Measurements from ENCODE around the gene CCIN. TPM values are rescaled to one million over a fixed set of nuclear protein-coding genes. Genes with fewer than 3 reads are reported as not detected.

CCIN gene
- total and polyA plus RNA-seq, 9 of the 15 experiments (the other 6 are each of a cell fraction or from before 2014, with no cell fraction given) = not detected

DNA sequence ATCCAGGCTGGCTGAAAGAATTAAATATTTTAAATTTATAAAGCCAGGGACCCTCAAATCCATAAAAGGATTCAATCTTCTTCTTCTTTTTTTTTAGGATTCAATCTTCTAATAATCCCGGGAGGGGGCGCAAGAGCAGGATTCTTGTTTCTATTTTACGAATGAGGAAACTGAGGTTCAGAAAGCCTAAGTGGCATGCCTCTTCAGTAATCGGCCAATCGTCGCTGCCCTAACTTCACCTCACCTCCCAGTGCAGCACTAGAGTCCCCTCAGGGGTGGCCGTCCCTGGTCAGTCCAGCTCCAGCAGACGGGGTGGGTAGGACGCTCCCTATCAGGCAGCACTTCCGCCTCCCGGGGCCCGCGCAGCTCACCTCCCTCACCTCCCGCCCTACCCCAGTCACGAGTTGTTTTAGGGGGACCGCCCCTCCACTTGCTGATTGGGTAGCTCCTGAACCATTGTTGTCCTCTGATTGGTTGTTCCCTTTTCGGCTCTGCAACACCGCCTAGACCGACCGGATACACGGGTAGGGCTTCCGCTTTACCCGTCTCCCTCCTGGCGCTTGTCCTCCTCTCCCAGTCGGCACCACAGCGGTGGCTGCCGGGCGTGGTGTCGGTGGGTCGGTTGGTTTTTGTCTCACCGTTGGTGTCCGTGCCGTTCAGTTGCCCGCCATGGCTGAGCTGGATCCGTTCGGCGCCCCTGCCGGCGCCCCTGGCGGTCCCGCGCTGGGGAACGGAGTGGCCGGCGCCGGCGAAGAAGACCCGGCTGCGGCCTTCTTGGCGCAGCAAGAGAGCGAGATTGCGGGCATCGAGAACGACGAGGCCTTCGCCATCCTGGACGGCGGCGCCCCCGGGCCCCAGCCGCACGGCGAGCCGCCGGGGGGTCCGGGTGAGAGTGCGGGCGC is 21.5 kb downstream of the CCIN start, which contains the start of gene CLTA (continued):
- no peak for TF ChIP-seq ZSCAN32 (CRISPR knock-in tag; IDR thresholded peaks at IDR 0.05)
- TF ChIP-seq RNF2 (IDR thresholded peaks at IDR 0.05) = no peak; the same call in 1 of the 2 replicates
- no peak for TF ChIP-seq EWSR1 (IDR thresholded peaks at IDR 0.05; ENCODE audit: borderline replicate concordance, low read depth, partially characterized antibody)
- no peak for TF ChIP-seq ZNF57 (CRISPR knock-in tag; IDR thresholded peaks at IDR 0.05)
- TF ChIP-seq POLR3G (IDR thresholded peaks at IDR 0.05; ENCODE audit: extremely low read depth, insufficient read length, insufficient replicate concordance) = no peak
- TF ChIP-seq SETDB1 (IDR thresholded peaks at IDR 0.05; ENCODE audit: low read length) = no peak
- TF ChIP-seq PHF20 (IDR thresholded peaks at IDR 0.05; ENCODE audit: partially characterized antibody) = peak; percentile 13
- no peak for TF ChIP-seq CHD1 (IDR thresholded peaks at IDR 0.05; ENCODE audit: low read length)
- peak; percentile 59 for TF ChIP-seq U2AF1 (optimal IDR thresholded peaks at IDR 0.05; ENCODE audit: low read depth, low read length)
- peak; percentile 85 for TF ChIP-seq POLR2H (tag; IDR thresholded peaks at IDR 0.05; ENCODE audit: low read depth)
- no peak for TF ChIP-seq MTF1 (CRISPR knock-in tag; IDR thresholded peaks at IDR 0.05; ENCODE audit: borderline replicate concordance)
- TF ChIP-seq, protein P1, sequence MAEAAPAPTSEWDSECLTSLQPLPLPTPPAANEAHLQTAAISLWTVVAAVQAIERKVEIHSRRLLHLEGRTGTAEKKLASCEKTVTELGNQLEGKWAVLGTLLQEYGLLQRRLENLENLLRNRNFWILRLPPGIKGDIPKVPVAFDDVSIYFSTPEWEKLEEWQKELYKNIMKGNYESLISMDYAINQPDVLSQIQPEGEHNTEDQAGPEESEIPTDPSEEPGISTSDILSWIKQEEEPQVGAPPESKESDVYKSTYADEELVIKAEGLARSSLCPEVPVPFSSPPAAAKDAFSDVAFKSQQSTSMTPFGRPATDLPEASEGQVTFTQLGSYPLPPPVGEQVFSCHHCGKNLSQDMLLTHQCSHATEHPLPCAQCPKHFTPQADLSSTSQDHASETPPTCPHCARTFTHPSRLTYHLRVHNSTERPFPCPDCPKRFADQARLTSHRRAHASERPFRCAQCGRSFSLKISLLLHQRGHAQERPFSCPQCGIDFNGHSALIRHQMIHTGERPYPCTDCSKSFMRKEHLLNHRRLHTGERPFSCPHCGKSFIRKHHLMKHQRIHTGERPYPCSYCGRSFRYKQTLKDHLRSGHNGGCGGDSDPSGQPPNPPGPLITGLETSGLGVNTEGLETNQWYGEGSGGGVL (CRISPR knock-in tag; IDR thresholded peaks at IDR 0.05) = no peak
- TF ChIP-seq, protein P2, sequence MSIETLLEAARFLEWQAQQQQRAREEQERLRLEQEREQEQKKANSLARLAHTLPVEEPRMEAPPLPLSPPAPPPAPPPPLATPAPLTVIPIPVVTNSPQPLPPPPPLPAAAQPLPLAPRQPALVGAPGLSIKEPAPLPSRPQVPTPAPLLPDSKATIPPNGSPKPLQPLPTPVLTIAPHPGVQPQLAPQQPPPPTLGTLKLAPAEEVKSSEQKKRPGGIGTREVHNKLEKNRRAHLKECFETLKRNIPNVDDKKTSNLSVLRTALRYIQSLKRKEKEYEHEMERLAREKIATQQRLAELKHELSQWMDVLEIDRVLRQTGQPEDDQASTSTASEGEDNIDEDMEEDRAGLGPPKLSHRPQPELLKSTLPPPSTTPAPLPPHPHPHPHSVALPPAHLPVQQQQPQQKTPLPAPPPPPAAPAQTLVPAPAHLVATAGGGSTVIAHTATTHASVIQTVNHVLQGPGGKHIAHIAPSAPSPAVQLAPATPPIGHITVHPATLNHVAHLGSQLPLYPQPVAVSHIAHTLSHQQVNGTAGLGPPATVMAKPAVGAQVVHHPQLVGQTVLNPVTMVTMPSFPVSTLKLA (conservative IDR thresholded peaks at IDR 0.05) = peak; percentile 69 to 80
- TF ChIP-seq LCOR (CRISPR knock-in tag; IDR thresholded peaks at IDR 0.05) = peak; percentile 73
- no peak for TF ChIP-seq KLF6 (CRISPR knock-in tag; IDR thresholded peaks at IDR 0.05; ENCODE audit: borderline replicate concordance)
- no peak for TF ChIP-seq NR4A1 (CRISPR knock-in tag; IDR thresholded peaks at IDR 0.05)
- TF ChIP-seq NR4A1 (tag; IDR thresholded peaks at IDR 0.05) = no peak
- TF ChIP-seq GATA2 (CRISPR knock-in tag; IDR thresholded peaks at IDR 0.05) = no peak
- no peak for TF ChIP-seq GTF2F1 (IDR thresholded peaks at IDR 0.05; ENCODE audit: low read depth, low read length)
- TF ChIP-seq PTBP1 (IDR thresholded peaks at IDR 0.05; ENCODE audit: low read depth, low read length) = no peak
- no peak for TF ChIP-seq ZNF79 (CRISPR knock-in tag; IDR thresholded peaks at IDR 0.05; ENCODE audit: low read depth)
- 0 out of 2 replicates have a peak, but pooled peaks have one; percentile 32 for TF ChIP-seq ZKSCAN1 (IDR thresholded peaks at IDR 0.05; ENCODE audit: low read depth, low read length)
- no peak for TF ChIP-seq SIN3B (IDR thresholded peaks at IDR 0.05; ENCODE audit: low read depth)
- TF ChIP-seq DNMT1 (IDR thresholded peaks at IDR 0.05) = no peak
- TF ChIP-seq SNRNP70 (optimal IDR thresholded peaks at IDR 0.05; ENCODE audit: low read depth, low read length) = no peak

All from K562 (cell line).